Astrocyte (in vitro differentiated cells and primary cell): ENCODE results near the gene CDH13.

Experiments used
- EZH2 ChIP-seq: IDR thresholded peaks from 2 replicates; pipeline ENCODE4 v1.6.1; 2012; ENCODE audit warnings: mild to moderate bottlenecking, low read length, inconsistent platforms; ENCODE audit not compliant: insufficient read depth
- TF ChIP-seq, protein P1 (sequence below): IDR thresholded peaks from 2 replicates; pipeline ENCODE4 v1.5.1; 2011; ENCODE audit warnings: low read depth, mild to moderate bottlenecking, inconsistent platforms, low read length, moderate library complexity; ENCODE audit not compliant: insufficient read depth

DNA sequence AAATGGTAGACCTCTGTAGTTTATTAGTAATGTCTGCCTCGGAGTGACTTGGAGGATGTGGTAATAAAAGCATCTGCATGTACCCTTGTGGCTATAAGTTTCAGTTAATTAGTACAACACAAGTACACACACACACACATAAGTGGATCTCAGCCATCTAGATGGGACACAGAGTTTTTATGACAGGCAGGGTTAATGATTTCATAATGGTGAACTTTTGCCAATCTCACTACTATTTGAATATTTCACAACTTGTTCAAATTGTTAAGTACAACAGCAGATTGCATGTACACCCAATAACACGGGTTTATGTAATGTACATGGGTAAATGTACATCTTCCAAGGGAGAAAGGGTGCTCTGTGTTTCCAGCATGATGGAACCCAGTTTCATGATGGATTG, 669.7 kb downstream of the CDH13 start:
- TF ChIP-seq, protein P1, sequence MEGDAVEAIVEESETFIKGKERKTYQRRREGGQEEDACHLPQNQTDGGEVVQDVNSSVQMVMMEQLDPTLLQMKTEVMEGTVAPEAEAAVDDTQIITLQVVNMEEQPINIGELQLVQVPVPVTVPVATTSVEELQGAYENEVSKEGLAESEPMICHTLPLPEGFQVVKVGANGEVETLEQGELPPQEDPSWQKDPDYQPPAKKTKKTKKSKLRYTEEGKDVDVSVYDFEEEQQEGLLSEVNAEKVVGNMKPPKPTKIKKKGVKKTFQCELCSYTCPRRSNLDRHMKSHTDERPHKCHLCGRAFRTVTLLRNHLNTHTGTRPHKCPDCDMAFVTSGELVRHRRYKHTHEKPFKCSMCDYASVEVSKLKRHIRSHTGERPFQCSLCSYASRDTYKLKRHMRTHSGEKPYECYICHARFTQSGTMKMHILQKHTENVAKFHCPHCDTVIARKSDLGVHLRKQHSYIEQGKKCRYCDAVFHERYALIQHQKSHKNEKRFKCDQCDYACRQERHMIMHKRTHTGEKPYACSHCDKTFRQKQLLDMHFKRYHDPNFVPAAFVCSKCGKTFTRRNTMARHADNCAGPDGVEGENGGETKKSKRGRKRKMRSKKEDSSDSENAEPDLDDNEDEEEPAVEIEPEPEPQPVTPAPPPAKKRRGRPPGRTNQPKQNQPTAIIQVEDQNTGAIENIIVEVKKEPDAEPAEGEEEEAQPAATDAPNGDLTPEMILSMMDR = no peak
- no peak for TF ChIP-seq EZH2
